ENCODE data around the gene CTNNBIP1. TPM values are rescaled to one million over a fixed set of nuclear protein-coding genes. Genes with fewer than 3 reads are reported as not detected.

Gene CTNNBIP1
- total and polyA plus RNA-seq, 3 experiments from 2014 or later = 9.1 to 12.9 (median 10.7) TPM

- Mint-ChIP-seq H3K4me1 (peaks cover 25 to 44% (median 33%) of the 10 kb centered on the region in 3 donors), H3K4me3 (no peak overlapping the region), H3K27ac (peak overlapping the region in 2 of 8 donors; percentile 50 to 54), H3K36me3 (no peaks in the 10 kb centered on the region), H3K27me3 (no peaks in the 10 kb centered on the region), H3K9me3 (no peaks in the 10 kb centered on the region)
- peaks cover 5% of the 10 kb centered on the region for H3K4me1 ChIP-seq (ENCODE audit: insufficient read depth, low read length)
- H3K9me3 ChIP-seq (ENCODE audit: low read length) = no peaks in the 10 kb centered on the region
- POLR2A ChIA-PET = no interaction called here
- no peaks in the 10 kb centered on the region for H3K36me3 ChIP-seq (ENCODE audit: insufficient read depth, low read length)
- H3K4me3 ChIP-seq (ENCODE audit: low read length) = no peak overlapping the region
- no peak overlapping the region for H3K27ac ChIP-seq (ENCODE audit: low read depth, low read length)
- no peaks in the 10 kb centered on the region for H3K27me3 ChIP-seq (ENCODE audit: insufficient read depth, low read length, poor library complexity, severe bottlenecking)
- no peak for DNase-seq
- CTCF ChIA-PET = interaction anchor here (1.5 kb wide), 1 partner anchor 13 kb away, joined by 3 read pairs; no protein-coding TSS in a partner anchor
Observed at GRCh38 chr1:9903801-9904527, 6.1 kb downstream of the CTNNBIP1 start.

- ChIA-PET POLR2A (interaction anchor here (0.6 kb wide), 1 partner anchor 276 kb away, joined by 5 read pairs; no protein-coding TSS in a partner anchor), CTCF (no interaction called here)
- Histone ChIP-seq H3K4me1 (ENCODE audit: insufficient read depth, low read length) (no peaks in the 10 kb centered on the region), H3K27ac (ENCODE audit: low read depth, low read length) (no peak overlapping the region), H3K9me3 (ENCODE audit: low read length) (no peaks in the 10 kb centered on the region), H3K27me3 (ENCODE audit: insufficient read depth, low read length, poor library complexity, severe bottlenecking) (no peaks in the 10 kb centered on the region), H3K36me3 (ENCODE audit: insufficient read depth, low read length) (no peaks in the 10 kb centered on the region), H3K4me3 (ENCODE audit: low read length) (no peak overlapping the region)
- no peak overlapping the region for H3K4me3 Mint-ChIP-seq
- no peak for DNase-seq
- peaks cover 17 to 33% (median 20%) of the 10 kb centered on the region in 3 donors for H3K4me1 Mint-ChIP-seq
- no peaks in the 10 kb centered on the region for H3K9me3 Mint-ChIP-seq
- peak overlapping the region in 1 of 8 donors; percentile 3 for H3K27ac Mint-ChIP-seq
- no peaks in the 10 kb centered on the region for H3K27me3 Mint-ChIP-seq
- no peaks in the 10 kb centered on the region for H3K36me3 Mint-ChIP-seq
Observed at GRCh38 chr1:9902060-9902452, 8.0 kb downstream of the CTNNBIP1 start.

- ChIA-PET POLR2A (interaction anchor here (0.6 kb wide), 1 partner anchor 275 kb away, joined by 5 read pairs; no protein-coding TSS in a partner anchor), CTCF (interaction anchor here (1.1 kb wide), 1 partner anchor 49 kb away, joined by 3 read pairs; no protein-coding TSS in a partner anchor)
- H3K9me3 ChIP-seq (ENCODE audit: low read length) = no peaks in the 10 kb centered on the region
- Mint-ChIP-seq H3K27ac (peak overlapping the region in 5 of 8 donors; percentile 11 to 86 (median 19)), H3K36me3 (no peaks in the 10 kb centered on the region), H3K9me3 (no peaks in the 10 kb centered on the region), H3K4me1 (peaks cover 16 to 33% (median 17%) of the 10 kb centered on the region in 3 donors), H3K4me3 (no peak overlapping the region), H3K27me3 (no peaks in the 10 kb centered on the region)
- no peaks in the 10 kb centered on the region for H3K27me3 ChIP-seq (ENCODE audit: insufficient read depth, low read length, poor library complexity, severe bottlenecking)
- H3K36me3 ChIP-seq (ENCODE audit: insufficient read depth, low read length) = no peaks in the 10 kb centered on the region
- no peak overlapping the region for H3K27ac ChIP-seq (ENCODE audit: low read depth, low read length)
- no peak overlapping the region for H3K4me3 ChIP-seq (ENCODE audit: low read length)
- DNase-seq = no peak
- no peaks in the 10 kb centered on the region for H3K4me1 ChIP-seq (ENCODE audit: insufficient read depth, low read length)
Observed at GRCh38 chr1:9901148-9902059, 8.7 kb downstream of the CTNNBIP1 start.

GRCh38 chr1:9900142-9901043 lies 9.7 kb downstream of the CTNNBIP1 start:
- DNase-seq = no peak

GRCh38 chr1:9894115-9894514 lies 16.0 kb downstream of the CTNNBIP1 start:
- no peaks in the 10 kb centered on the region for H3K27me3 ChIP-seq (ENCODE audit: insufficient read depth, low read length, poor library complexity, severe bottlenecking)
- POLR2A ChIA-PET = interaction anchor here (0.9 kb wide), 1 partner anchor 17 kb away, joined by 3 read pairs; no protein-coding TSS in a partner anchor
- no peaks in the 10 kb centered on the region for H3K27me3 Mint-ChIP-seq

More at GRCh38 chr1:9900142-9901043, 9.7 kb downstream of the CTNNBIP1 start:
- no peaks in the 10 kb centered on the region for H3K27me3 Mint-ChIP-seq
- H3K9me3 Mint-ChIP-seq = no peaks in the 10 kb centered on the region
- peaks cover 12 to 30% (median 17%) of the 10 kb centered on the region in 3 donors for H3K4me1 Mint-ChIP-seq
- no peak overlapping the region for H3K4me3 Mint-ChIP-seq
- Histone ChIP-seq H3K4me1 (ENCODE audit: insufficient read depth, low read length) (no peaks in the 10 kb centered on the region), H3K4me3 (ENCODE audit: low read length) (no peak overlapping the region), H3K9me3 (ENCODE audit: low read length) (no peaks in the 10 kb centered on the region), H3K27me3 (ENCODE audit: insufficient read depth, low read length, poor library complexity, severe bottlenecking) (no peaks in the 10 kb centered on the region), H3K36me3 (ENCODE audit: insufficient read depth, low read length) (no peaks in the 10 kb centered on the region), H3K27ac (ENCODE audit: low read depth, low read length) (no peak overlapping the region)
- POLR2A ChIA-PET = no interaction called here
- CTCF ChIA-PET = interaction anchor here (1.1 to 1.2 kb wide), 2 partner anchors 50 to 116 kb away, joined by 3 read pairs; no protein-coding TSS in a partner anchor
- no peaks in the 10 kb centered on the region for H3K36me3 Mint-ChIP-seq
- peak overlapping the region in 2 of 8 donors; percentile 29 to 33 for H3K27ac Mint-ChIP-seq

GRCh38 chr1:9892563-9893528 lies 17.2 kb downstream of the CTNNBIP1 start:
- H3K27ac ChIP-seq (ENCODE audit: low read depth, low read length) = no peak overlapping the region
- POLR2A ChIA-PET = no interaction called here
- Mint-ChIP-seq H3K4me1 (peaks cover 3 to 8% (median 4%) of the 10 kb centered on the region in 3 donors), H3K4me3 (no peak overlapping the region), H3K27me3 (no peaks in the 10 kb centered on the region), H3K9me3 (no peaks in the 10 kb centered on the region), H3K36me3 (peaks cover 0 to 7% (median 0%) of the 10 kb centered on the region in 3 donors), H3K27ac (peak overlapping the region in 5 of 8 donors; percentile 3 to 54 (median 38))
- no peaks in the 10 kb centered on the region for H3K9me3 ChIP-seq (ENCODE audit: low read length)
- no peaks in the 10 kb centered on the region for H3K4me1 ChIP-seq (ENCODE audit: insufficient read depth, low read length)
- H3K27me3 ChIP-seq (ENCODE audit: insufficient read depth, low read length, poor library complexity, severe bottlenecking) = no peaks in the 10 kb centered on the region
- DNase-seq = no peak
- CTCF ChIA-PET = interaction anchor here (1.1 kb wide), 1 partner anchor 108 kb away, joined by 3 read pairs; no protein-coding TSS in a partner anchor
- H3K4me3 ChIP-seq (ENCODE audit: low read length) = no peak overlapping the region
- no peaks in the 10 kb centered on the region for H3K36me3 ChIP-seq (ENCODE audit: insufficient read depth, low read length)

More at GRCh38 chr1:9894115-9894514, 16.0 kb downstream of the CTNNBIP1 start:
- Mint-ChIP-seq H3K4me1 (peaks cover 4 to 8% (median 4%) of the 10 kb centered on the region in 3 donors), H3K4me3 (no peak overlapping the region), H3K9me3 (no peaks in the 10 kb centered on the region), H3K27ac (peak overlapping the region in 2 of 8 donors; percentile 6 to 24), H3K36me3 (peaks cover 0 to 7% (median 0%) of the 10 kb centered on the region in 3 donors)
- Histone ChIP-seq H3K4me1 (ENCODE audit: insufficient read depth, low read length) (no peaks in the 10 kb centered on the region), H3K9me3 (ENCODE audit: low read length) (no peaks in the 10 kb centered on the region), H3K27ac (ENCODE audit: low read depth, low read length) (no peak overlapping the region), H3K4me3 (ENCODE audit: low read length) (no peak overlapping the region), H3K36me3 (ENCODE audit: insufficient read depth, low read length) (no peaks in the 10 kb centered on the region)
- DNase-seq = no peak
- CTCF ChIA-PET = interaction anchor here (1.1 kb wide), 1 partner anchor 109 kb away, joined by 3 read pairs; no protein-coding TSS in a partner anchor
